GM19193 (cell line): ENCODE measurements around the gene MEGF10.

Experiments used
- POLR2A ChIP-seq: IDR thresholded peaks from 4 replicates; pipeline ENCODE4 v1.6.1; 2011; ENCODE audit not compliant: insufficient read depth, insufficient read length; ENCODE audit errors: extremely low read depth

MEGF10 gene

GRCh38 chr5:127425868-127426267 is 135.3 kb downstream of the MEGF10 start:
- TF ChIP-seq POLR2A: no peak

- no peak for TF ChIP-seq POLR2A
These were observed 136.1 kb downstream of the MEGF10 start for GRCh38 chr5:127426661-127427060.

DNA sequence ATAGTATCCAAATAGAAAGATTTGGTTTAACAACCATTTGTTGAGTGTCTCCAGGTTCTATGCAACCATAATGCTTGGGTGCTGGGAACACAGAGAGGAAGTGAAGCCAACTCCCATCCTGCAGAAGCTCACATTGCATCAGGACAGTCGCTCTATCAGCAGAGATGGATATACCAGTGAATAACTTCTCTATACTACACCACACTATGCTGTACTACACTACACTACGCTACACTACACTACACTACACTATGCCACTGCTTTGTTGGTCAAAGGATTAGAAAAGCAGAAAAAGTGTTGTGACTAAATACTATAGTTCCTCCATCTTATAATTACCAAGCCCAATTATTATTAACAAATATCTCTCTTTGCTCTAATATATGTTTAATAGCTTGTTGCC is 137.7 kb downstream of the MEGF10 start:
- no peak for TF ChIP-seq POLR2A

GRCh38 chr5:127428748-127429147 is 138.2 kb downstream of the MEGF10 start:
- no peak for TF ChIP-seq POLR2A

DNA sequence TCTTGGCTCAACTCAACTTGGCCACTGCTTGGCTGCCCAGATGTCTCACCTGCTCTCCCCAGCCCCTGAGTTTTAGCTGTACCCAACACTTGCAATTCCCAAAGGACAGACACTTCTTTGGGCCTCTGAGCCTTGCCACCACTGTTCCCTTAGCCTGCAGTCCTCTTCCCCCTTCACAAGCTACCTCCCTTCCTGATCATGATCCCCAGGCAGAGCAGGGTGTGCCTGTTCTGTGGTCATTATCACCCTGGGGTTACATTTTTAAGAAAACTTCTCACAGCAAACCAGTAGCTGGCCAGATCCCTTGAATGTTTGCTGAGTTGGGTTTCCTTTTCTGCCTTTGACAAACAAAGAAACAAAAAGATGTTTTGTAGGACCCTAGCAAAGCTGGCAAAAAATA is 139.3 kb downstream of the MEGF10 start:
- TF ChIP-seq POLR2A: no peak

DNA sequence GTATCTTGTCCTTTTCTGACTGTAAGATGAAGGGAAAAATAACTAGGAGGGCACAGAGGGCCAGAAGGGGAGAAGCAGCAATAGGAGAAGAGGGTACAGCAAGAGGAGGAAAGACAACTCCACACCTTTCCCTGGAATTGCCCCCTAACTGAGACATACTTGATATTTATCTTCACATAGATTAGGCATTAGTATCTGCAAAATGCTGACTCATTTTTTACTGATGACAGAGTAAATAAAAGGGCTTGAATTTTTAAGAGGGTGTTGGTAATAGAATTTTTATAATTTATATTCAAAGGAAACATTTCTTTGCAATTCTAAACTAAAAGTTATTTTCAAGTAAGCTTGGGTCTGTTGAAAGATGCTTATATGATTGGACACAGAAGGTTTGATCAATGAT is 140.0 kb downstream of the MEGF10 start:
- no peak for TF ChIP-seq POLR2A

DNA sequence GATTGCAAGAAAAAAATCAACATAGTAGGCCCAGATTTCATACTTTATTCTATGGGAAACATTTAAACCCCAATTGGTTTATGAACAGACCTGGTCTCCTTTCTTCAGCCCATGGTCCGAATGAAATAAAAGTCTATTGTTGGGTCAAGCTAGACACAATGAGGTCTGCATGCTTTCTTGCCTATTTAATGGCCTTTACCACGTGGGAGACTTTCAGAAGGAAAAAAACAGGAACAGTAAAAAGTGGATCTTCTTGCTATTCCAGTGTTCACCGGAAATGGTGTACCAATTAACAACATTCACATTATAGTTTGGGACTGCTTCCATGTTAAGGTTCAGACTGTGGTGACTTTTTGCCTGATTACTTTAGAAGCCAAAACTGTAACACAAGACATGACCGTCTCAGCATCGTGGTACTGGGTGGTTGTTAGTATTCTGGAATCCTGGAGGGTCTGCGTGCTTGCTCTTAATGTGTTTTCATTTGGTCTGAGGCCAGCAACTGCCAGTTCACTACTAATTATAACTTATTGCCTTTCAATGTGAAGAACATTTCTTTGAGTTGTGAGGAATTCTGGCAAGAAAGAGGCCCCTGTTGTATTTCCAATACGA is 141.5 kb downstream of the MEGF10 start:
- no peak for TF ChIP-seq POLR2A

DNA sequence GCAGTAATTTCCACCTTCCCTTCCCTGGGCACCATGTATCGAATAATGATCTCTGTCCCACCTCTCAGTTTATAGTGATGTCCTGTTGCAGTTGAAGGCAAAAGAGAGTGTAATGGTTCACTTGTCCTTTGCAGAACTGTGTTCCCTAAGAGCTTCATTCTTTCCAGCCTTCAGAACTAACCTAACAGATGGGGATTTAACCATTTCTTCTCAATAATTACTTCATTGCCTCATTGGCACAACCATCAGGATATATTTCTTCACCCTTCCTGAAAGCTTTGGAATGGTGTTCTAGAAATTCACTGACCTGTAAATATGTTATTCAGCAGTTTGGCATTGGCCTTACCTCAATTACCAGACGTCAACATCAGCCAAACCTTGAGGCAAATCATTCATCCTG is 142.9 kb downstream of the MEGF10 start:
- no peak for TF ChIP-seq POLR2A

- no peak for TF ChIP-seq POLR2A
These were observed 144.0 kb downstream of the MEGF10 start for GRCh38 chr5:127434588-127434987.

DNA sequence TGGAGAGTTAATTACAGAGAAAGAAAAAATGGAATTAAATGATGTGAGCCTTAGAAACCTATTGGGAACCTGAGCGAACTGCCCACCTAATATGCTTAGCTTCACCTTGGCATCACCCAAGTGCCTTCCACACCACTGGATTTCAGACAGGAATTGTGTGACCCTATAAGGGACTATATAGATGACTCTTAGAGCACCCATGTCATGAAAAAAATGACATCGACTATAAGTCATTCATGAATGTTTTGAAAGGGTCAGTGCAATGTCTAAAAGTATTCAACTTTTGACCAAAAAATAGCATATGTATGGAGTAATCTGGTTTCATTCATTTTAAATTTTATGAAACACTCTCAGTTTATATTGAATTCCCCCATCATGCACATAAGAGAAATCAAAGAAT is 145.2 kb downstream of the MEGF10 start:
- no peak for TF ChIP-seq POLR2A

DNA sequence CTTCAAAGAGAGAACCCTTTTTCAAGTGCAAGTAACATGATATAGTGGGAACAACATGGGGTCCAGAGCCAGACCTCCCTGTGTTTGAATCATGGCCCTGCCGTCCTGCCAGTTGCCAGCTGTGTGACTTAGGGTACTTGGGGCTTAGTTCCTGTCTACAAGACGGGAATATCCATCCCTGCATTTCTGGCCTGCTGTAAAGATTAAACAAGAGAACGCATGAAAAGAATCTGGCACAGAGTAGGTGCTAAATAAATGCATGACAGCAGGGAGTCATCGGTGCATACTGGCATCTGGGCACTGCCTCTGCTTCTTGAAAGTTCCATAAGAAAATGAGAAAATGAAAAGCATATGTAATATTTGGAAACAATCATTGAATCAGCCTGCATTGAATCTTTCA is 149.0 kb downstream of the MEGF10 start:
- no peak for TF ChIP-seq POLR2A

DNA sequence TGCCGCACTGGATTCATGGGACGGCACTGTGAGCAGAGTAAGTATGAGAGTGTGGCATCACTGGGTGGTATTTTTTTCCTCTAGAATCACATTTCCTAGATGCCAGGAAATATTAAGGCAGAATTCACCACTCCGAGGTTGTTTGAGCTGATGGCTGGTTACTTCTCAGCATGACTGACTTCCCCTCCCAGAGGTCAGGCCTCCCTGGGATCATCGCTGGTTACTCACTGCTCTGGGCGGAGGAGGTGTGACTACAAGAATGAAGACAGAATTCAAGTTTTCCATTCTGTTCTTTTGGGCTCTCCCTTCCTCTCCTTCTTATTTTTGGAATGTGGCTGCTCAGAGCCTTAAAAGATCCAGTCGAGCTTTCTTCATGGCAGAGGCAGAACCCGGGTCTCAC is 150.2 kb downstream of the MEGF10 start:
- no peak for TF ChIP-seq POLR2A

DNA sequence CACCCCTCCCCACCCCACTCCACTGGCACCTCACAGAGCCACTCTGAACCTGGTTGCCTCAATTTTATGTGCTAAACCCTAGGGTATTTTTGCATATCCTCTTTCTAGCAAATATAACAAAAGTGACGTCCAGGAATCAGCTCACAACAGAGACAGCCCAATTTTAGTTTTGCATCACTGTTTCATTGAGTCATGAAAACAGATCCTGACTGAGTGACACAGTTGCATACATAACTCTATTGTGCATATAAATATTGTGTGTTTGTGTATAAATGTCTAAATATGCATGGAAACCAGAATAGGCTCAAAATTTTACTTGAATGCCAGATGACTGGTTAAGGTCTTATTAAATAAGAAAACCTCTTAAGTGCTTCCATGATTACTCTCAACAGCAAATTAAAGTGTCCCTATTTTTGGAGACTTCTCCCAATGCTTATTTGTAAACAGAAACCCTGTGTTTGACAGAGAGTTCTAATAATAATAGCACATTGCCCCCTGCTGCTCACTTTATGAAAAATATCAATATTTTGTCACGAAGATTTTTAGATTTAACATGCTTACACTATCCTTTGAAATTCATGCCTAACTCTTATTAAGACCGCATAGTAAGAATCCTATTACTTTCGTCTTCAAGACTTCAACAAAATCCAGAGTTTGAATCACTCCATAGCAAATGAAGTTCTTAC is 151.3 kb downstream of the MEGF10 start:
- TF ChIP-seq POLR2A: no peak

DNA sequence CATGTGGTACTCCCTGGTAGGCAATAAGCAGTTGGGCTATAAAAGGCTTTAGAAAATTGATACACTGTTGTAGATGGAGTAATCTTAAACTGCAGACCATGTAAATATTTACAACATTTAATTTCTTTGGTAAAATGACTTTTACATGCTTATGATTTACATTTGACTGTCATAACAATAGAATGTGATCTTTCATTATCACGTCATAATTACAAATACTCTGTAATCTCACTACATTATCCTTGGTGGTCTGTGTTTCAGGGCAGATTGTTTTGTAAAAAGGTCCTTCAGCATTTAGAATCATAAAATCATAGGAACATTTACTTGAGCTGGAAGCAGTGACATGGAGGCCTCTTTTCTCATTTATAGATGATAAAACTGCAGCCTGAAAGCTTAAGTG is 153.6 kb downstream of the MEGF10 start:
- TF ChIP-seq POLR2A: no peak

- no peak for TF ChIP-seq POLR2A
These were observed 154.7 kb downstream of the MEGF10 start for GRCh38 chr5:127445328-127445727.

- TF ChIP-seq POLR2A: no peak
These were observed 156.0 kb downstream of the MEGF10 start for GRCh38 chr5:127446626-127447025.

DNA sequence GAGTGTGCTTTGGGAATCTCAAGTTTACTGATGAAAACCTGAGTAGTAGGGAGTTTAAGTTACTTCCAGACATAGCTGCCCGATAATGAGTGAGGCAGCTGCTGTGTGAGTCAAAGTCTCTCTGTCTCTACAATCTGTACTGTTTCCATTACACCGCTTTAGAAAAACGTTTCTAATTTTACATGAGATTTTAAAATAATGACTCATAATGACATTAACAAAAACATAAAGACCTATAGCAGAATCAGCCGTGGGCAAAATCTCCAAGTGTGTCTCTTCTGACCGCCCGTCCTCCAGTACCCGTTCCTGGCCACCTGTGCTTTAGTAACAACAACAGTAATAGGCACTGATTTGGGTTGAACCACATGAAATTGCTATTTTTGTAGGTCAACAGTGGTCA is 157.2 kb downstream of the MEGF10 start:
- no peak for TF ChIP-seq POLR2A
